GM21576 (cell line): Measurements from ENCODE around the gene TAS1R3.
"Not testable (repeated sequence)": the region's sequence is repeated elsewhere in the genome, so short reads cannot be mapped to it uniquely, and the experiment has no call there.

Experiments
- ATAC-seq: cut with Tn5 transposase; IDR thresholded peaks from one replicate; pipeline ENCODE4 v1.9.1; 2021; ENCODE audit warnings: mild to moderate bottlenecking, moderate library complexity; ENCODE audit not compliant: unreplicated experiment

The TAS1R3 gene

DNA sequence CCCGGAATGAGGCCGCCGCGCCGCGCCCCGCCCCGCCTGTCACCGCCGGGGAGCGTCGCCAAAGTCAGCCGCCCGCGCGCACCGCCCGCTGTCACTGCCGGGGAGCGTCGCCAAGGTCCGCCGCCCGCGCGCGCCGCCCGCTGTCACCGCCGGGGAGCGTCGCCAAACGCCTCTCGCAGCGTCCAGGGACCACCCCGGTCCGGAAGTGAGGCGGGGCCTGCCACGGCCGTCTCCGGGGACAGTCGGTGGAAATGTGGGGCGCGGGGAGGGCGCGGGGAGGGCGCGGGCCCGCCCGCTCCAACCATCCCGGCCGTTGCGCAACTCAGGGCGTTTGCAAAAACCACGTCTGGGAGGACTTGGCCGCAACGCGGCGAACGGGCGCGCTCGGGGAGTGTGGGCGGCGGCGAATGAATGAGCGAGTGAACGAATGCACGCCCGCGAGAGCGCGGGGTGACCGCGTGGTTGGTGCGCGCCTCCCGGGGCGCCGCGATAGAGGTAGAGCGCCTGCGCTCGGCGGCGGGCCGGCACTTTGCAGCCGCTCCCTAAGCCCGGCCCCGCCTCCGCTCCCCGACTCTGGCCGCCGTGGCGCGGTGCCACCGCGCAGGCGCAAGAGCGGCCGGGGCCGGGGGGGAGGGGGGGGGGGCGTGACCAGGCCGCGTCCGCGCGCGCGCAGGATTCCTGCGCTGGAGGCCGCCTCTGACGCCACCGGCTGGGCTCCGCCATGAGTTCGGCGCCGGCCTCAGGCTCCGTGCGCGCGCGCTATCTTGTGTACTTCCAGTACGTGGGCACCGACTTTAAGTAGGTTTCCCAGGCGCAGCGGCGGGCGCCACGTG lies 22.9 kb upstream of the TAS1R3 start, which contains the start of the genes ACAP3 and PUSL1:
TSS of gene ACAP3 (minus strand) at position 8 of the 833 bp plus-strand sequence. CDS start 115 bp downstream, outside the sequence.
TSS of gene PUSL1 (plus strand) at position 675 of the 833 bp plus-strand sequence. CDS start at position 722, 47 bp downstream.
- peak; percentile 56 for ATAC-seq

GRCh38 chr1:1308756-1309250 lies 22.3 kb upstream of the TAS1R3 start:
- ATAC-seq: no peak

- ATAC-seq: no peak
Observed at GRCh38 chr1:1309251-1310108, 21.6 kb upstream of the TAS1R3 start.

- ATAC-seq: no peak
Observed at GRCh38 chr1:1310109-1310385, 21.0 kb upstream of the TAS1R3 start.

DNA sequence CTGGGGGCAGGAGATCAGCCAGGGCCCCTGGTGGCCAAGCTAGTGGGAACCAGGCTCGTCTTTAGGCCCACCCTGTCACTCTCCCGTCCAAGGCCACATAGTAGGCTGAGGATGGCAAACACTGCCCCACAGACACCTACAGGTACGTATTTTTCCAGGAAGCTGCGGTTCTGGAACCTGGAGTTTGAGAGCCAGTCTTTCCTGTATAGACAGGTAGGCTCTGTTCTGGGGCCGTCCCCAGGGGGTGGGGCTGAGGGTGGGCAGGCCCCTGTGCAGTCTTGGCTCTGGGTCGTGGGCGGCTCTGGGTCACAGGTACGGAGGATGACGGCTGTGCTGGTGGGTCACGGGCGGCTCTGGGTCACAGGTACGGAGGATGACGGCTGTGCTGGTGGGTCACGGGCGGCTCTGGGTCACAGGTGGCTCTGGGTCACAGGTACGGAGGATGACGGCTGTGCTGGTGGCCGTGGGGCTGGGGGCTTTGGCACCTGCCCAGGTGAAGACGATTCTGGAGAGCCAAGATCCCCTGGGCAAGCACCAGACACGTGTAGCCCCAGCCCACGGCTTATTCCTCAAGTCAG lies 20.5 kb upstream of the TAS1R3 start:
- ATAC-seq: no peak

DNA sequence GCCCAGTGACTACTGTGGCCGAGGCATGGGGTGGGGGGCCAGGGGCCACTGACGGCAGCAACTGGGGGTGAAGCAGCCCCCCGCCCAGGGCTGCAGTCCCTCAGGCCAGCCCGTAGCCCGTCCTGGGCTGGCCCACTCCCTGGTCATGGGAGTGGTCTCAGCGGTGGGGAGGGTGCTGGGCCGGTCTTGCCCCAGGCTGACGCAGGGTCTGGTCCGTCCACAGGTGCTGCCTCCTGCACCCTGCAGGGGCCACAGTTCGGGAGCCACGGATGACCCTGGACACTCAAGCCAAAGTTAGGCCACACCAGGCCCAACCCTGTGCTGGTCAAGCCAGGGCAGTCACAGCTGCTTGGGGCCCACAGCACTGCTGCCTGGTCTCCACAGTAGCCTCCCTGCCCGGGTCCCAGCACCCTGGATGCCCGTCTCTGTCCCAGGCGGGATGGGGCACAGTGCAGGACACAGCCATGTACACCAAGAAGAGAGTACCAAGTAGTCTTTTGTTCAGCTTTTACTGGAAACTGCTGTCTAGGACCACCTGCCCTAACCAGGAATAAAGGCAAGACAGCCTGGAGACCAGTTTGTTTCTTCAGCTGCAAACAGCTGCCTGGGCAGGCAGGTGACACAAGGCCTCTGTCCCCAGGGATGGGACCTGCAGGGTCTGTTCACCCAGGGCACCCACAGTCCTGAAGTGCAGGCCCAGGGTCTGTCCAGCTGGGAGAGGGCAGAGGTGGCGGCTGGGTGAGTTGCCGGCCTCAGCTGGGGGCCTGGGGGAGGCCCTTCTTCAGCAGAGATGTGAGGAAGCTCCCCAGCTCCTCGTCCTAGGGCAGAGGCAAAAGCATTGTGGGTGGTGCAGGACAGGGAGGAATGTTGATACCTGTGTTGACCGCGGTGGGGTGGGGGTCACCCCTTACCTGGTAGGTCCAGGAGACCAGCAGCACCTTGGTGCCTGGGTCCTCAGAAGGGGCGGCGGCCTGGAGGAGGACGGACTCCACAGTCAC lies 19.7 kb upstream of the TAS1R3 start:
- no peak for ATAC-seq

GRCh38 chr1:1312450-1313314 lies 18.4 kb upstream of the TAS1R3 start:
- no peak for ATAC-seq

GRCh38 chr1:1313500-1314236 lies 17.4 kb upstream of the TAS1R3 start:
- no peak for ATAC-seq

- no peak for ATAC-seq
Observed at GRCh38 chr1:1314237-1314586, 16.9 kb upstream of the TAS1R3 start.

- no peak for ATAC-seq
Observed at GRCh38 chr1:1314678-1315335, 16.3 kb upstream of the TAS1R3 start.

GRCh38 chr1:1315435-1315954 lies 15.6 kb upstream of the TAS1R3 start:
- ATAC-seq: no peak

DNA sequence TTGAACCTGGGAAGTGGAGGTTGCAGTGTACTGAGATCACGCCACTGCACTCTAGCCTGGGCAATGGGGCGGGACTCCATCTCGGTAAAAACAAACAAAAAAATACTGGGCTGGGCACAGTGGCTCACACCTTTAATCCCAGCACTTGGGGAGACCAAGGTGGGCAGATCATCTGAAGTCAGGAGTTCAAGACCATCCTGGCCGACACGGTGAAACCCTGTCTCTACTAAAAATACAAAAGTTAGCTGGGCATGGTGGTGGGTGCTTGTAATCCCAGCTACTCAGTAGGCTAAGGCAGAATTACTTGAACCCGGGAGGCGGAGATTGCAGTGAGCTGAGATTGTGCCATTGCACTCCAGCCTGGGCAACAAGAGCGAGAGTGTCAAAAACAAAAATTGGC lies 14.9 kb upstream of the TAS1R3 start:
- ATAC-seq: not testable (repeated sequence)

GRCh38 chr1:1317420-1317819 lies 13.7 kb upstream of the TAS1R3 start:
- no peak for ATAC-seq

DNA sequence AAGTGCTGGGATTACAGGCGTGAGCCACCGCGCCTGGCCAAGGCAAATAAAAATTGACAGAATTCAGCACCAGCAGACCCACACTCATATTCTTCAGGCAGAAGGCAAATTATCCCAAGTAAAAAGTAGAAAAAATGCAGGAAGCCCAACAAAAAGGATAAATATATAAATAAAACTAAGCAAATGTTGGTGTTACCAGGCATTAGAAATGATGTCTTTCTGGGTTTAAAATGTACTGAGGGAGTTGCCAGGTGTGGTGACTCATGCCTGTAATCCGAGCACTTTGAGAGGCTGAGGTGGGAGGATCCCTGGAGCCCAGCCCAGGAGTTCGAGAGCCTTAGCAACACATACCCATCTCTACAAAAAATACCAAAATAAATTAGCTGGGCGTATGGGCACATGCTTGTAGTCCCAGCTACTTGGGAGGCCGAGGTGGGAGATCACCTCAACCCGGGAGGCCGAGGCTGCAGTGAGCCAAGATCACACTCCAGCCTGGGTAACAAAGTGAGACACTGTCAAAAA lies 12.9 kb upstream of the TAS1R3 start:
- ATAC-seq: no peak

DNA sequence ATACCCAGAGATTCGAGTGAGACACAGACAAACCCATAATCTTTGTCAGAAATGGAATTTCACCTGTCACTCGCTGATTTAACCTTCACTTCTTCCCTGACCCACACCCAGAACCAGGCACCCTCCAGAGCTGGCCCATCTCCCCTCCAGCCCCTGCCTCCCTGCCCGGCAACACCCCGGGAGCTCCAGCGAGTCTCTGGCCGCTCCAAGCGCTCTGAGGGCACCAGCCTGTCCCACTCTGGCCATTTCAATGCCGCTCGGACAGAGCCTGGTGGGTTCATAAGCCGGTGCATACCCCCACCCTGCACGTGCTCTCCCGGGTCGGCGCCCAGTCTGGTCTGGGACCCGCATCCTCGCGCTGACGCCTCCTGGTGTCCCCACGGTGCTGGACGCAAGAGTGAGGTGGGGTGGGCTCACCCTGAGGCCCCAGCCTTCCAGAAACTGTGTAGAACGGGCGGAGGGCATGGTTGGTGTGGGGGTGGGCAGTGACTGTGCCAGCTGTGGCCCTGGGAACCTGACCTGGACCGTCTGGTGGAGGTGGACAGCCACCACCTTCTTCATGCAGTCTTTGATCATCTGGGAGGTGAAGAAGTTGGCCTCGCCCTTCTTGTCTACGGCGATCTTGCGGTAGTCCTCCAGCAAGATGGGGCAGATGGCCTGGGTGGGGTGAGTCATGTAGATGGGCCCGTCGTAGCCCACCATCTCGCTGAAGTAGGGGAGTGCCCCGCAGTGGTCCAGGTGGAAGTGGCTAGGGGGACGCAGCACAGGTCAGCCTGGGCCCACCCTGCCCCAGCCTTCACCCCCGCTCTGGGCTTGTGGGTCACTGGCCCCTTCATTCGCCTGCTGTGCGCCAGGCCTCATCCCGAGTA lies 12.1 kb upstream of the TAS1R3 start:
- ATAC-seq: no peak

DNA sequence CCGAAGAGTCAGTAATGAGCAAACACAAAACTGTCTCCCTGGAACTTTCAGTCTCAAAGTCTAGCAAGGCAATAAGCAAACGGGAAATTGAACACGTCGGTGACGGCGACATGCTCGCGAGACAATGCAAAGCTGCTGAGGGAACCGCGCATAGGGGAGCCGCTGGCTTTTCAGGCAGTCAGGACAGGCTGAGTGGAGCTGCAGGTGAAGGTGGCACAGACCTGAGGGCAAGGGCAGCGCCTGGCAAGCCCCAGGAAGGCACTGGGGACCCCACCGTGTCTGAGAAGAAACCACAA lies 11.5 kb upstream of the TAS1R3 start:
- no peak for ATAC-seq
